Esophagus (tissue), 2 donors: ENCODE results near the gene CAPN9. TPM values are rescaled to one million over a fixed set of nuclear protein-coding genes. Genes with fewer than 3 reads are reported as not detected.
"Not testable (repeated sequence)": the region's sequence is repeated elsewhere in the genome, so short reads cannot be mapped to it uniquely, and the experiment has no call there.

ENCODE experiments used
- H3K27ac ChIP-seq, 2 donors: one replicate each; pipeline ENCODE4 v1.5.1; 2013; ENCODE audit warnings: low read depth in 2 of 2, mild to moderate bottlenecking in 2 of 2, inconsistent platforms in 1 of 2, low read length in 1 of 2, moderate library complexity in 1 of 2
- H3K27me3 ChIP-seq, 2 donors: one replicate each; pipeline ENCODE4 v1.6.1; 2013; ENCODE audit warnings: low read length in 2 of 2, control low read depth in 1 of 2, mild to moderate bottlenecking in 1 of 2; ENCODE audit not compliant: insufficient read depth in 2 of 2, control insufficient read depth in 1 of 2
- H3K36me3 ChIP-seq, 2 donors: one replicate each; pipeline ENCODE4 v1.6.1; 2013; ENCODE audit warnings: low read length in 1 of 2; ENCODE audit not compliant: control insufficient read depth in 2 of 2, insufficient read depth in 2 of 2
- H3K4me1 ChIP-seq, 2 donors: one replicate each; pipeline ENCODE4 v1.6.1; 2013; ENCODE audit warnings: low read length in 1 of 2; ENCODE audit not compliant: control insufficient read depth in 2 of 2, insufficient read depth in 2 of 2
- H3K4me3 ChIP-seq, 2 donors: one replicate each; pipeline ENCODE4 v1.5.1; 2013; ENCODE audit warnings: low read length in 2 of 2, mild to moderate bottlenecking in 2 of 2, low read depth in 1 of 2, moderate library complexity in 1 of 2
- H3K9me3 ChIP-seq, 2 donors: one replicate each; pipeline ENCODE4 v1.6.1; 2013; ENCODE audit warnings: mild to moderate bottlenecking in 2 of 2, low read depth in 1 of 2, low read length in 1 of 2, moderate library complexity in 1 of 2; ENCODE audit not compliant: control insufficient read depth in 2 of 2, insufficient read depth in 1 of 2
- WGBS, 2 donors: extraction: QIAGEN DNeasy Blood & Tissue Kit; methylation state at CpG; one replicate each; pipeline ENCODE4 v1.1.7; 2013; 5-methylcytosine and 5-hydroxymethylcytosine counted together
- polyA plus RNA-seq, 2 donors: library from polyadenylated mRNA; stranded (reverse); fragments of 200-250 nt; gene quantifications; one replicate each; pipeline ENCODE4 v1.2.3, GENCODE V29; 2013
- donor health status: healthy with polysubstance abuse.
- donor health status: Bipolar disorder and iron deficiency.

CAPN9 gene
- polyA plus RNA-seq, 2 donors: 0.06 TPM; not detected in 1

GRCh38 chr1:230767859-230768612 lies 20.8 kb downstream of the CAPN9 start:
- H3K9me3 ChIP-seq, H3K4me3 ChIP-seq, H3K4me1 ChIP-seq, H3K27me3 ChIP-seq, H3K36me3 ChIP-seq, H3K27ac ChIP-seq: not testable (repeated sequence)
- WGBS, 2 donors: 76 to 78% methylated on average over 8 of the region's 8 CpGs

GRCh38 chr1:230768903-230769570 lies 21.8 kb downstream of the CAPN9 start:
- 40 to 52% methylated on average over 15 of the region's 15 CpGs for WGBS, 2 donors
- Histone ChIP-seq H3K27ac (no peak overlapping the region), H3K4me1 (peaks cover 0 to 2% of the 10 kb centered on the region in 2 donors), H3K36me3 (no peaks in the 10 kb centered on the region), H3K27me3 (no peaks in the 10 kb centered on the region), H3K9me3 (peaks cover 0 to 8% of the 10 kb centered on the region in 2 donors), H3K4me3 (no peak overlapping the region)

DNA sequence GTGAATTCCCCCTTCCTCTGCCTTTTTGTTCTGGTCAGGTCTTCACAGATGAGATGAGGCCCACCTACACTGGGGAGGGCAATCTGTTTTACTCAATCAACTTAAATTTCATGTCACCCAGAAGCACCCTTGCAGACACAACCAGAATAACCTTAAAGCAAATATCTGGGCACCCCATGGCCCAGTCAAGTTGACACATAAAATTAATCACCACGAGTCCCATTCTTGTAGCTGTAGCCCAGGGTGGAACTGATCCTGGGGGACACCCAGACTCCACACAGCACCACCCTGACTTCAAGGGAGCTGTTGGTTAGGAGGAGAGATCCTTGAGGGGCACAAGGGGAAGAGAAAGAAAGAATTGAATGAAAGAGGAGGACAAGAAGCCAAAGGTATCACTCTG lies 23.1 kb downstream of the CAPN9 start:
- H3K27ac ChIP-seq: no peak overlapping the region
- WGBS, 2 donors: 81 to 94% methylated on average over 1 of the region's 1 CpG

GRCh38 chr1:230771773-230772354 lies 24.7 kb downstream of the CAPN9 start:
- WGBS, 2 donors: 74 to 82% methylated on average over 13 of the region's 13 CpGs
- H3K9me3 ChIP-seq: peaks cover 0 to 8% of the 10 kb centered on the region in 2 donors
- no peak overlapping the region for H3K4me3 ChIP-seq
- H3K4me1 ChIP-seq: peaks cover 0 to 2% of the 10 kb centered on the region in 2 donors
- no peak overlapping the region for H3K27ac ChIP-seq
- H3K36me3 ChIP-seq: no peaks in the 10 kb centered on the region
- no peaks in the 10 kb centered on the region for H3K27me3 ChIP-seq

More for the DNA sequence above, 23.1 kb downstream of the CAPN9 start:
- Histone ChIP-seq H3K4me1 (peaks cover 0 to 2% of the 10 kb centered on the region in 2 donors), H3K9me3 (peaks cover 0 to 8% of the 10 kb centered on the region in 2 donors), H3K4me3 (no peak overlapping the region), H3K27me3 (no peaks in the 10 kb centered on the region), H3K36me3 (no peaks in the 10 kb centered on the region)

- no peaks in the 10 kb centered on the region for H3K36me3 ChIP-seq
- no peak overlapping the region for H3K4me3 ChIP-seq
- H3K4me1 ChIP-seq: peaks cover 0 to 2% of the 10 kb centered on the region in 2 donors
- H3K27ac ChIP-seq: no peak overlapping the region
- H3K27me3 ChIP-seq: no peaks in the 10 kb centered on the region
- WGBS, 2 donors: 60 to 63% methylated on average over 14 of the region's 14 CpGs
- peaks cover 0 to 8% of the 10 kb centered on the region in 2 donors for H3K9me3 ChIP-seq
Measured at GRCh38 chr1:230772457-230773395, 25.5 kb downstream of the CAPN9 start.

GRCh38 chr1:230773396-230774033 lies 26.3 kb downstream of the CAPN9 start:
- H3K4me3 ChIP-seq: no peak overlapping the region
- no peaks in the 10 kb centered on the region for H3K27me3 ChIP-seq
- WGBS, 2 donors: 73 to 78% methylated on average over 11 of the region's 11 CpGs
- peaks cover 0 to 8% of the 10 kb centered on the region in 2 donors for H3K9me3 ChIP-seq
- no peaks in the 10 kb centered on the region for H3K36me3 ChIP-seq
- no peak overlapping the region for H3K27ac ChIP-seq
- peaks cover 0 to 2% of the 10 kb centered on the region in 2 donors for H3K4me1 ChIP-seq

GRCh38 chr1:230778916-230779590 lies 31.9 kb downstream of the CAPN9 start:
- H3K4me3 ChIP-seq: no peak overlapping the region
- no peaks in the 10 kb centered on the region for H3K27me3 ChIP-seq
- no peaks in the 10 kb centered on the region for H3K9me3 ChIP-seq
- H3K27ac ChIP-seq: no peak overlapping the region
- 91 to 92% methylated on average over 11 of the region's 11 CpGs for WGBS, 2 donors
- no peaks in the 10 kb centered on the region for H3K4me1 ChIP-seq
- no peaks in the 10 kb centered on the region for H3K36me3 ChIP-seq

DNA sequence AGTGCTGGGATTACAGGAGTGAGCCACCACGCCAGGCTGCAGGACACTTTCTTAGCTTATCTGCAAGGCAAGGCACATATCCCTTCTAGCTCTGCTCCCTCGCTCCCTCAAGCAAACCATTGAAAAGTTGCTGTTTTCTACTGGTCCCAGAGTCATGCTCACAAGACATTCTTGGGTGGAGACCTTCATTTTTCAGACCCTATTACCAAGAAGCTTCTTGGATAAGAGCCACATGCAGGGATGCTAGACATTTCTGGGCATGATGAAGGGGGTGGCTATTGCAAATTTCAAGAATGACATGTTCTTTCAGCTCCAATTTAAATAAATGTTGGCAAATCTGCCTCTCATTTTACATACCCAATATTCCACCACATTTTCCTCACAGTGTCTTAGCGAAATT lies 33.9 kb downstream of the CAPN9 start:
- no peak overlapping the region for H3K4me3 ChIP-seq
- WGBS, 2 donors: 83 to 88% methylated on average over 3 of the region's 3 CpGs
- H3K27ac ChIP-seq: no peak overlapping the region
- no peaks in the 10 kb centered on the region for H3K36me3 ChIP-seq
- no peaks in the 10 kb centered on the region for H3K4me1 ChIP-seq
- H3K27me3 ChIP-seq: no peaks in the 10 kb centered on the region
- no peaks in the 10 kb centered on the region for H3K9me3 ChIP-seq
